GM19467 (cell line): Measurements from ENCODE around the gene SRBD1.

Experiments
- ATAC-seq: cut with Tn5 transposase; IDR thresholded peaks from one replicate; pipeline ENCODE4 v1.9.1; 2021; ENCODE audit warnings: mild to moderate bottlenecking, moderate library complexity; ENCODE audit not compliant: unreplicated experiment

SRBD1 gene

GRCh38 chr2:45477546-45477945 is 133.5 kb downstream of the SRBD1 start:
- ATAC-seq, result no peak

GRCh38 chr2:45470531-45470930 is 140.5 kb downstream of the SRBD1 start:
- no peak for ATAC-seq

- no peak for ATAC-seq
Measured at GRCh38 chr2:45469314-45470099, 141.6 kb downstream of the SRBD1 start.

GRCh38 chr2:45468279-45468678 is 142.8 kb downstream of the SRBD1 start:
- ATAC-seq, result no peak

- ATAC-seq, result no peak
Measured at GRCh38 chr2:45466053-45466452, 145.0 kb downstream of the SRBD1 start.

- ATAC-seq, result no peak
Measured at GRCh38 chr2:45460825-45461224, 150.2 kb downstream of the SRBD1 start.

GRCh38 chr2:45459860-45460259 is 151.2 kb downstream of the SRBD1 start:
- no peak for ATAC-seq

GRCh38 chr2:45458909-45459563 is 152.0 kb downstream of the SRBD1 start:
- ATAC-seq, result no peak

GRCh38 chr2:45457211-45457945 is 153.7 kb downstream of the SRBD1 start:
- ATAC-seq, result no peak

- no peak for ATAC-seq
Measured at GRCh38 chr2:45452866-45453265, 158.2 kb downstream of the SRBD1 start.

GRCh38 chr2:45450634-45451033 is 160.4 kb downstream of the SRBD1 start:
- no peak for ATAC-seq

GRCh38 chr2:45448217-45448616 is 162.8 kb downstream of the SRBD1 start:
- no peak for ATAC-seq

- no peak for ATAC-seq
Measured at GRCh38 chr2:45446016-45446415, 165.1 kb downstream of the SRBD1 start.

GRCh38 chr2:45445037-45445436 is 166.0 kb downstream of the SRBD1 start:
- no peak for ATAC-seq

GRCh38 chr2:45443012-45443411 is 168.1 kb downstream of the SRBD1 start:
- ATAC-seq, result no peak

- ATAC-seq, result no peak
Measured at GRCh38 chr2:45442026-45442425, 169.0 kb downstream of the SRBD1 start.

- ATAC-seq, result no peak
Measured at GRCh38 chr2:45441571-45441970, 169.5 kb downstream of the SRBD1 start.

- ATAC-seq, result peak; percentile 70
Measured at GRCh38 chr2:45439788-45440773, 171.0 kb downstream of the SRBD1 start.

GRCh38 chr2:45438872-45439665 is 172.0 kb downstream of the SRBD1 start:
- ATAC-seq, result no peak

- ATAC-seq, result no peak
Measured at GRCh38 chr2:45436456-45436855, 174.6 kb downstream of the SRBD1 start.
